Neural cell (in vitro differentiated cells): ENCODE data around the gene HERC3. TPM values are rescaled to one million over a fixed set of nuclear protein-coding genes. Genes with fewer than 3 reads are reported as not detected.

ENCODE experiments used
- H2AFZ ChIP-seq: fragments of 200-600, 300-800 bp; sonication (generic), shearing (Covaris generic); 2 replicates; pipeline ENCODE4 v1.6.0; 2014; ENCODE audit warnings: low read depth, mild to moderate bottlenecking, antibody characterized with exemption, low read length, moderate library complexity
- H3F3A ChIP-seq: fragments of 200-600 bp; shearing (Covaris generic); 2 replicates; pipeline ENCODE4 v1.6.1; 2016; ENCODE audit warnings: mild to moderate bottlenecking, moderate library complexity, mixed read lengths, antibody characterized with exemption, low read length; ENCODE audit not compliant: insufficient read depth, poor library complexity, severe bottlenecking
- H3K27ac ChIP-seq: fragments of 200-600, 300-800 bp; sonication (generic), shearing (Covaris generic); 2 replicates; pipeline ENCODE4 v1.5.1; 2014; ENCODE audit warnings: mild to moderate bottlenecking, low read length, moderate library complexity
- H3K27me3 ChIP-seq: fragments of 300-800, 200-600 bp; sonication (generic), shearing (Covaris generic); 2 replicates; pipeline ENCODE4 v1.6.0; 2014; ENCODE audit warnings: mild to moderate bottlenecking, low read depth, low read length, moderate library complexity; ENCODE audit not compliant: insufficient read depth
- H3K36me3 ChIP-seq: fragments of 300-800, 200-600 bp; sonication (generic), shearing (Covaris generic); 2 replicates; pipeline ENCODE4 v1.5.1; 2014; ENCODE audit warnings: mild to moderate bottlenecking, antibody characterized with exemption, low read length, moderate library complexity; ENCODE audit not compliant: insufficient read depth
- H3K4me2 ChIP-seq: fragments of 300-800, 200-600 bp; sonication (generic), shearing (Covaris generic); 2 replicates; pipeline ENCODE4 v1.6.0; 2014; ENCODE audit warnings: mild to moderate bottlenecking, low read length
- H3K4me3 ChIP-seq: fragments of 300-800, 200-600 bp; sonication (generic), shearing (Covaris generic); 2 replicates; pipeline ENCODE4 v1.5.1; 2014; ENCODE audit warnings: mild to moderate bottlenecking, low read length, moderate library complexity
- H3K79me2 ChIP-seq: fragments of 200-600 bp; shearing (Covaris generic); replicated peaks from 2 replicates; pipeline ENCODE4 v1.6.0; 2014; ENCODE audit warnings: mild to moderate bottlenecking, low read length, moderate library complexity; ENCODE audit not compliant: insufficient read depth
- H3K9ac ChIP-seq: fragments of 300-800, 200-600 bp; sonication (generic), shearing (Covaris generic); 2 replicates; pipeline ENCODE4 v1.6.1; 2016; ENCODE audit warnings: mild to moderate bottlenecking, low read length, mixed read lengths
- H3K9me2 ChIP-seq: fragments of 200-600 bp; shearing (Covaris generic); 2 replicates; pipeline ENCODE4 v1.6.1; 2016; ENCODE audit warnings: mild to moderate bottlenecking, low read length, mixed read lengths; ENCODE audit not compliant: insufficient read depth
- H3K9me3 ChIP-seq: fragments of 200-600, 300-800 bp; sonication (generic), shearing (Covaris generic); 2 replicates; pipeline ENCODE4 v1.6.1; 2016; ENCODE audit warnings: mild to moderate bottlenecking, mixed run types, low read length, moderate library complexity, mixed read lengths
- H4K20me1 ChIP-seq: fragments of 200-600 bp; shearing (Covaris generic); 2 replicates; pipeline ENCODE4 v1.6.1; 2016; ENCODE audit warnings: mild to moderate bottlenecking, mixed run types; ENCODE audit not compliant: insufficient read depth
- EP300 ChIP-seq: fragments of 450-650 bp; conservative IDR thresholded peaks from 2 replicates; pipeline ENCODE4 v1.6.1; 2014; ENCODE audit warnings: antibody characterized with exemption, mild to moderate bottlenecking, moderate library complexity; ENCODE audit not compliant: poor library complexity, severe bottlenecking
- EZH2 ChIP-seq: fragments of 200-600, 300-800 bp; shearing (Covaris generic), sonication (generic); IDR thresholded peaks from 2 replicates; pipeline ENCODE4 v1.6.1; 2014; ENCODE audit warnings: antibody characterized with exemption, low read length, borderline replicate concordance, mild to moderate bottlenecking; ENCODE audit not compliant: insufficient read depth, poor library complexity, severe bottlenecking
- MXI1 ChIP-seq: fragments of 450-650 bp; conservative IDR thresholded peaks from 2 replicates; pipeline ENCODE4 v1.6.1; 2014; ENCODE audit warnings: antibody characterized with exemption, mild to moderate bottlenecking; ENCODE audit not compliant: poor library complexity, severe bottlenecking
- POLR2AphosphoS5 ChIP-seq: IDR thresholded peaks from 2 replicates; pipeline ENCODE4 v1.6.1; 2012
- RAD21 ChIP-seq: fragments of 450-650 bp; conservative IDR thresholded peaks from 2 replicates; pipeline ENCODE4 v1.6.1; 2014; ENCODE audit warnings: antibody characterized with exemption, mild to moderate bottlenecking, moderate library complexity
- SMC3 ChIP-seq: fragments of 450-650 bp; conservative IDR thresholded peaks from 2 replicates; pipeline ENCODE4 v1.6.1; 2014; ENCODE audit warnings: antibody characterized with exemption, mild to moderate bottlenecking, moderate library complexity; ENCODE audit not compliant: poor library complexity
- TAF1 ChIP-seq: IDR thresholded peaks from 2 replicates; pipeline ENCODE4 v1.6.1; 2012; ENCODE audit warnings: low read depth
- polyA plus RNA-seq: library from polyadenylated mRNA; depleted of rRNA; stranded (reverse); fragments of >200 nt; gene quantifications from 2 replicates; pipeline ENCODE4 v1.2.3, GENCODE V29; 2014
- TF ChIP-seq, protein P1 (sequence below): IDR thresholded peaks from 2 replicates; pipeline ENCODE4 v1.6.1; 2012; ENCODE audit warnings: borderline replicate concordance
- TF ChIP-seq, protein P2 (sequence below): fragments of 450-650 bp; IDR thresholded peaks from 2 replicates; pipeline ENCODE4 v1.5.1; 2014; ENCODE audit warnings: antibody characterized with exemption, mild to moderate bottlenecking, moderate library complexity; ENCODE audit not compliant: poor library complexity, severe bottlenecking

The HERC3 gene
- polyA plus RNA-seq, 1 donor from 2014 or later = 49.2 TPM

DNA sequence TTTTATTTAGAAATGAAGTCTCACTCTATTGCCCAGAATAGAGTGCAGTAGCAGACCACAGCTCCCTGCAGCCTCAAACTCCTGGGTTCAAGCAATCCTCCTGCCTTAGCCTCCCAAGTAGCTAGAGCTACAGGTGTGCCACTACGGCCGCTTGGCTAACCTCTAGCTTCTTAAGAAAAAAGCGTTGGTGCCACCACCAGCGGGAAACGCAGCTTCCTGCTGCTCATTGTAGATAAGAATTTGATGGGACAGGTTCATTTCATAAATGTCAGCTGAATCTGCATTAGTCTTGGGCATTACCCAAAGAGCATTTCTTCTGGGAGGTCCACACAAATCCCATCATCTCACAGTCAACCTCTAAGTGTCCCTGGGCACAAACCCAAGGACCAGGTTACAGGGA lies 138.5 kb downstream of the HERC3 start:
- H3K36me3 ChIP-seq = peaks cover 2% of the 10 kb centered on the region
- no peak overlapping the region for H3K9ac ChIP-seq
- H3K4me3 ChIP-seq = no peak overlapping the region
- H2AFZ ChIP-seq = no peak overlapping the region
- H3K79me2 ChIP-seq = no peaks in the 10 kb centered on the region
- no peak overlapping the region for H3K4me2 ChIP-seq
- no peak overlapping the region for H3K27ac ChIP-seq
- H3K27me3 ChIP-seq = no peaks in the 10 kb centered on the region
- TF ChIP-seq, protein P1, sequence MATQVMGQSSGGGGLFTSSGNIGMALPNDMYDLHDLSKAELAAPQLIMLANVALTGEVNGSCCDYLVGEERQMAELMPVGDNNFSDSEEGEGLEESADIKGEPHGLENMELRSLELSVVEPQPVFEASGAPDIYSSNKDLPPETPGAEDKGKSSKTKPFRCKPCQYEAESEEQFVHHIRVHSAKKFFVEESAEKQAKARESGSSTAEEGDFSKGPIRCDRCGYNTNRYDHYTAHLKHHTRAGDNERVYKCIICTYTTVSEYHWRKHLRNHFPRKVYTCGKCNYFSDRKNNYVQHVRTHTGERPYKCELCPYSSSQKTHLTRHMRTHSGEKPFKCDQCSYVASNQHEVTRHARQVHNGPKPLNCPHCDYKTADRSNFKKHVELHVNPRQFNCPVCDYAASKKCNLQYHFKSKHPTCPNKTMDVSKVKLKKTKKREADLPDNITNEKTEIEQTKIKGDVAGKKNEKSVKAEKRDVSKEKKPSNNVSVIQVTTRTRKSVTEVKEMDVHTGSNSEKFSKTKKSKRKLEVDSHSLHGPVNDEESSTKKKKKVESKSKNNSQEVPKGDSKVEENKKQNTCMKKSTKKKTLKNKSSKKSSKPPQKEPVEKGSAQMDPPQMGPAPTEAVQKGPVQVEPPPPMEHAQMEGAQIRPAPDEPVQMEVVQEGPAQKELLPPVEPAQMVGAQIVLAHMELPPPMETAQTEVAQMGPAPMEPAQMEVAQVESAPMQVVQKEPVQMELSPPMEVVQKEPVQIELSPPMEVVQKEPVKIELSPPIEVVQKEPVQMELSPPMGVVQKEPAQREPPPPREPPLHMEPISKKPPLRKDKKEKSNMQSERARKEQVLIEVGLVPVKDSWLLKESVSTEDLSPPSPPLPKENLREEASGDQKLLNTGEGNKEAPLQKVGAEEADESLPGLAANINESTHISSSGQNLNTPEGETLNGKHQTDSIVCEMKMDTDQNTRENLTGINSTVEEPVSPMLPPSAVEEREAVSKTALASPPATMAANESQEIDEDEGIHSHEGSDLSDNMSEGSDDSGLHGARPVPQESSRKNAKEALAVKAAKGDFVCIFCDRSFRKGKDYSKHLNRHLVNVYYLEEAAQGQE = no peak
- no peak for TF ChIP-seq POLR2AphosphoS5
- TF ChIP-seq TAF1 = no peak
- TF ChIP-seq, protein P2, sequence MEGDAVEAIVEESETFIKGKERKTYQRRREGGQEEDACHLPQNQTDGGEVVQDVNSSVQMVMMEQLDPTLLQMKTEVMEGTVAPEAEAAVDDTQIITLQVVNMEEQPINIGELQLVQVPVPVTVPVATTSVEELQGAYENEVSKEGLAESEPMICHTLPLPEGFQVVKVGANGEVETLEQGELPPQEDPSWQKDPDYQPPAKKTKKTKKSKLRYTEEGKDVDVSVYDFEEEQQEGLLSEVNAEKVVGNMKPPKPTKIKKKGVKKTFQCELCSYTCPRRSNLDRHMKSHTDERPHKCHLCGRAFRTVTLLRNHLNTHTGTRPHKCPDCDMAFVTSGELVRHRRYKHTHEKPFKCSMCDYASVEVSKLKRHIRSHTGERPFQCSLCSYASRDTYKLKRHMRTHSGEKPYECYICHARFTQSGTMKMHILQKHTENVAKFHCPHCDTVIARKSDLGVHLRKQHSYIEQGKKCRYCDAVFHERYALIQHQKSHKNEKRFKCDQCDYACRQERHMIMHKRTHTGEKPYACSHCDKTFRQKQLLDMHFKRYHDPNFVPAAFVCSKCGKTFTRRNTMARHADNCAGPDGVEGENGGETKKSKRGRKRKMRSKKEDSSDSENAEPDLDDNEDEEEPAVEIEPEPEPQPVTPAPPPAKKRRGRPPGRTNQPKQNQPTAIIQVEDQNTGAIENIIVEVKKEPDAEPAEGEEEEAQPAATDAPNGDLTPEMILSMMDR = no peak
- TF ChIP-seq MXI1 = no peak
- no peak for TF ChIP-seq EP300
- no peak for TF ChIP-seq SMC3
- TF ChIP-seq RAD21 = no peak
- TF ChIP-seq EZH2 = no peak
- no peaks in the 10 kb centered on the region for H3F3A ChIP-seq
- H3K9me2 ChIP-seq = no peaks in the 10 kb centered on the region
- no peaks in the 10 kb centered on the region for H3K9me3 ChIP-seq
- H4K20me1 ChIP-seq = no peaks in the 10 kb centered on the region

DNA sequence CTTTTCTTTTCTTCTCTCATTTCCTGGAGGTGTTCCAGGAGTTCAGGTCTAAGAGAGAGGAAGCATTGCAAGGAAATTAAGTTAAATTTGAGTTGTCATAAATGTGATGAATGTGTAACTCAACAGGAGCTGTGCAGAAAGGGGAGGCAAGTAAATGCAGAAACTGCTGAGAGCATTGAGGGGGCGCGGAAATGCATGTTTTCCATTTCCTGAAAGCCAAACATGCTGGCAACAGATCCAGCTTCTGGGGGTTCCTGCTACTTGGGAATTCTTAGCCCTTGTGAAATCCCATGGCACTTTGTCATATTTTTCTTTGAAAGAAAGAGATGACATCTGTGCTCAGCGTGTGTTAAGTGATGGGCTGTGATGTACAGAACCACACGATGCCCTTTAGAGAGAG lies 139.1 kb downstream of the HERC3 start:
- Histone ChIP-seq H3K27me3 (no peaks in the 10 kb centered on the region), H3K9ac (no peak overlapping the region), H3K4me3 (no peak overlapping the region), H3K27ac (no peak overlapping the region), H3K9me2 (no peaks in the 10 kb centered on the region), H3K9me3 (no peaks in the 10 kb centered on the region), H2AFZ (no peak overlapping the region), H4K20me1 (no peaks in the 10 kb centered on the region), H3F3A (no peaks in the 10 kb centered on the region), H3K36me3 (peaks cover 2% of the 10 kb centered on the region), H3K4me2 (no peak overlapping the region), H3K79me2 (no peaks in the 10 kb centered on the region)
- TF ChIP-seq MXI1 (no peak), EZH2 (no peak), SMC3 (no peak), EP300 (no peak)
- TF ChIP-seq, protein P2 = no peak
